Activated CD8-positive, alpha-beta T cell treated with anti-CD3 and anti-CD28 coated beads, Interleukin-2, amount 10 ng/mL, durations not matched to agents 7 days and 5 days (primary cell): Measurements from ENCODE around the gene PDLIM4. TPM values are rescaled to one million over a fixed set of nuclear protein-coding genes. Genes with fewer than 3 reads are reported as not detected.

ENCODE experiments used
- ATAC-seq: fragments of 150-1000 bp; cut with Tn5 transposase; one replicate; pipeline ENCODE4 v1.10.0; 2021; ENCODE audit warnings: moderate library complexity
- CTCF ChIA-PET: fragments of 350-600 bp; sonication (Branson Sonifier 250); formaldehyde crosslinking; loops from one replicate; lab custom pipeline; 2021; ENCODE audit warnings: antibody characterized with exemption; lab: Charles Lee
- POLR2A ChIA-PET: fragments of 350-600 bp; sonication (Branson Sonifier 250); formaldehyde crosslinking; loops from one replicate; lab custom pipeline; 2021; ENCODE audit warnings: antibody characterized with exemption; lab: Charles Lee
- DNase-seq: peaks from one replicate; pipeline ENCODE4 v3.0.0-alpha.2; 2020
- H3K27ac Mint-ChIP-seq: one replicate; pipeline ENCODE4 v1.8.0; 2021; ENCODE audit warnings: mild to moderate bottlenecking, mixed read lengths
- H3K27me3 Mint-ChIP-seq: one replicate; pipeline ENCODE4 v1.8.0; 2021; ENCODE audit warnings: low read depth, mixed read lengths
- H3K36me3 Mint-ChIP-seq: one replicate; pipeline ENCODE4 v1.8.0; 2021; ENCODE audit warnings: low read depth, mixed read lengths
- H3K4me1 Mint-ChIP-seq: one replicate; pipeline ENCODE4 v1.8.0; 2021; ENCODE audit warnings: low read depth, mixed read lengths
- H3K4me3 Mint-ChIP-seq: one replicate; pipeline ENCODE4 v1.8.0; 2021; ENCODE audit warnings: mild to moderate bottlenecking, mixed read lengths
- H3K9me3 Mint-ChIP-seq: one replicate; pipeline ENCODE4 v1.8.0; 2022; ENCODE audit warnings: mixed read lengths; ENCODE audit not compliant: insufficient read depth
- microRNA-seq: library from miRNA; unstranded; fragments of <30 nt; microRNA quantifications from one replicate; pipeline ENCODE4 v1.2.0, GENCODE V29; 2022
- total RNA-seq, 2 experiments: library from RNA; stranded (reverse); gene quantifications; one replicate each; pipeline ENCODE4 v1.2.3, GENCODE V29; 2021

The PDLIM4 gene
- total RNA-seq, 2 experiments from 2014 or later, result not detected

DNA sequence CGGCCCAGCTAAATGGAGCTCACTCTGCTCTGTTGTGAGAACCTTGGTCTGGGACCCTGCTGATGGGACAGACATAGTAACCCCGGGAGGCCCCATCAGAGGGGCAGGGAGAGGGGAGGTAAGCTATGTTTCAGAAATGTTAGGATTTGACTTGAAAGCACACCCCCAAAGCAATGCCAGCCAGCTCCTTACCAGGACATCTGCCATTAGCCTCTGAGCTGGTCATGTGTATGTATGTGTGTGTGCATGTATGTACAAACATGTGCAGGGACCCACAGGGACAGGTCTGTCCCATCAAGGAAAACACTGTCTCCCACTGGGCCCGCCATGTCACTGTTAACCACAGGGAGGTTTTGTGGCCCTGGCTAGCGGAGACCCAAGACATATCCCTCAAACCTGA lies 51.2 kb downstream of the PDLIM4 start:
- no peak overlapping the region for H3K4me3 Mint-ChIP-seq
- DNase-seq (no peak), ATAC-seq (no peak)
- no peaks in the 10 kb centered on the region for H3K4me1 Mint-ChIP-seq
- H3K27ac Mint-ChIP-seq, result no peak overlapping the region
- H3K9me3 Mint-ChIP-seq, result peaks cover 4% of the 10 kb centered on the region
- POLR2A ChIA-PET, result no interaction called here
- CTCF ChIA-PET, result interaction anchor here (0.8 kb wide), 1 partner anchor 15 kb away, joined by 3 read pairs; no protein-coding TSS in a partner anchor
- H3K27me3 Mint-ChIP-seq, result peaks cover 4% of the 10 kb centered on the region
- peaks cover 2% of the 10 kb centered on the region for H3K36me3 Mint-ChIP-seq

DNA sequence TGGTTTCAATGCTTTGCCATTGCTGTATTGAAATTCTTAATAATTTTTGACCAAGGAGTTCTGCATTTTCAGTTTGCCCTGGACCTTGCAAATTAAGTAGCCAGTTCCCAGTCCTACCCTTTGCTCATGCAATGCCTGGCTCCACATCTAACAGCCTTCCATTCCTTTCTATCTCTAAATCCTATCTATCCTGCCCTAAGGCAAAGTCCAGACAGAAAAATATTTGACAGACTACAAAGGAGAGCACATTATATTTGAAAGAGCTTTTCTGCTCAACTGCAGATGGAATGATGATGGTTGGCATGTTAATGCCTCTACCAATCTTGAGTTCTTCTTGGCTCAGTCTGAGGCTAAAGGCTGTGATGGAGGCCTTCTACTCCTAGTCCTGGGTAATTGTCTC lies 52.2 kb downstream of the PDLIM4 start:
- ChIA-PET CTCF (no interaction called here), POLR2A (no interaction called here)
- H3K4me3 Mint-ChIP-seq, result no peak overlapping the region
- H3K4me1 Mint-ChIP-seq, result no peaks in the 10 kb centered on the region
- ATAC-seq, result no peak
- H3K36me3 Mint-ChIP-seq, result peaks cover 2% of the 10 kb centered on the region
- H3K27ac Mint-ChIP-seq, result no peak overlapping the region
- H3K27me3 Mint-ChIP-seq, result peaks cover 4% of the 10 kb centered on the region
- H3K9me3 Mint-ChIP-seq, result peaks cover 4% of the 10 kb centered on the region
- no peak for DNase-seq

DNA sequence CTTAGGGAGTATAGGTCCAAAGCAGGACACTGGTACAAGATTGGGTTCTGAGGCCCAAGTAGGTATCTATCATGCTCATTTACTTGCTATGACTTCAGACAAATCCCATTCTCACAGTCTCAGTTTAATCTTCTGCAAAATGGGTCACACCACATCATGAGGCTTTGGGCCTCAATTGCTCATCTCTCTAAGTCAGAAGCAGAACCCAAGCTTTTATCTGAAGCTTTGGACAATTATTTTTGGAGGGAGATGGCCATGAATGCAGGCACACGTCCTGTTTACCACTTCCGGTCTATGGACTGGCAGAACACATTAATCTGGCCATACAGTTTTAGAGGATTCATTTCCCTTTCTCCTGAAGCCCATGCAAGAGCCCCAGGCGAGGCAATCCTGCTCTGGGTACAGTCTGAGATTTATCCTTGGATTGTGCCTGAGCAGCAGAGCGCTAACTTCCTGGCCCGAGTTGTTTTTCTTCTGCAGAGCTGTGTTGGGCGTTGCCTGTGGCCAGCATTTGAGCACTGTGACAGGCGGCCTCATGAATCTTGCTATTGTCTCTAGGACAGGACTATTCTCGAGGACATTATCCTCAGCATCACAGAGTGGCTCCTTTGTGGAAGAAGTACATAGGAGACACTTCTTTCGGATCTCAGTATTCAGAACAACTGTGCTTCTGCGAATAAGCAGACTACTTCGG lies 52.8 kb downstream of the PDLIM4 start:
- no peak overlapping the region for H3K4me3 Mint-ChIP-seq
- H3K4me1 Mint-ChIP-seq, result no peaks in the 10 kb centered on the region
- ChIA-PET POLR2A (no interaction called here), CTCF (no interaction called here)
- H3K27ac Mint-ChIP-seq, result no peak overlapping the region
- H3K36me3 Mint-ChIP-seq, result no peaks in the 10 kb centered on the region
- ATAC-seq (no peak), DNase-seq (no peak)
- H3K27me3 Mint-ChIP-seq, result peaks cover 3% of the 10 kb centered on the region
- H3K9me3 Mint-ChIP-seq, result peaks cover 2% of the 10 kb centered on the region

DNA sequence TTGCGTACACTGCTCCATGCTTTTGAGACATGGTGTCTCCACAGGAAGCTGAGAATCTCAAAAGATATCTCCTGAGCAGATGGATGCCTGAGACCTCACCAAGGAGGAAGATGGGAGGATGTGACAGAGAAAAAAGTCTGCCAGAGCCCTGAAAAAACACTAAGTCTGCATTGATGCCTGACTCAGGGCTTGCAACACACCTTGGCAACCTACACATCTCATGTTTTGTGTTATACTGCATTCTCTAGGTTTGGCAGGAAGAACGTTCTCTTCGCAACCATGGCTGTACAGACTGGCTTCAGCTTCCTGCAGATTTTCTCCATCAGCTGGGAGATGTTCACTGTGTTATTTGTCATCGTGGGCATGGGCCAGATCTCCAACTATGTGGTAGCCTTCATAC lies 55.9 kb downstream of the PDLIM4 start:
- Mint-ChIP-seq H3K4me1 (no peaks in the 10 kb centered on the region), H3K27ac (no peak overlapping the region), H3K9me3 (no peaks in the 10 kb centered on the region), H3K36me3 (no peaks in the 10 kb centered on the region), H3K4me3 (no peak overlapping the region), H3K27me3 (no peaks in the 10 kb centered on the region)
- DNase-seq (no peak), ATAC-seq (no peak)
- POLR2A ChIA-PET, result no interaction called here
- CTCF ChIA-PET, result interaction anchor here (1.1 to 1.8 kb wide), 2 partner anchors 14 to 40 kb away, joined by 3 to 4 read pairs; no protein-coding TSS in a partner anchor

DNA sequence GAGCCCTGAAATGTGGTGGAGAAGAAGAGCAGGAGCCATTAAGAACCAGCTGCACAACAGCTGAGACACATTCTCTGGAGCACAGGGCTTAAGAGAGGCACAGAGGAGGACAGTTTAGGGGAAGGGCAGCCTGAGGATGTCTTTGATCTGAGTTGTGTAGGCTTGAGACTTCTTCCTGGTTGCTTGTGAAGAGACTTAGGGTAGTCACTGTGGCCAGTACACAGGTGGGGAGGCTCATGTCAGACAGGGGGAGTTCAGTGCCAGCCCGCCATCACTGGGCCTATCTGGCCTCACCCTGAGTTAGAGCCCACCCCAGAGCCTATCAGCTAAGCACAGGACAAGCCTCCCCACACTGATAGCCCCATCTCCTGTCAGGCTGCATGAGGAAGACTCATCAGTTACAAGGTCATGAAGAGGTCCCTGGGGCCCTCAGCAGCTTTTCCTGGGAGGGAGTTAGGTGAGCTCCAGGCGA lies 56.5 kb downstream of the PDLIM4 start:
- H3K4me3 Mint-ChIP-seq, result no peak overlapping the region
- H3K4me1 Mint-ChIP-seq, result no peaks in the 10 kb centered on the region
- ChIA-PET CTCF (interaction anchor here (1.1 to 1.8 kb wide), 2 partner anchors 13 to 41 kb away, joined by 3 to 4 read pairs; no protein-coding TSS in a partner anchor), POLR2A (no interaction called here)
- H3K27me3 Mint-ChIP-seq, result no peaks in the 10 kb centered on the region
- H3K9me3 Mint-ChIP-seq, result no peaks in the 10 kb centered on the region
- ATAC-seq (no peak), DNase-seq (no peak)
- H3K27ac Mint-ChIP-seq, result no peak overlapping the region
- no peaks in the 10 kb centered on the region for H3K36me3 Mint-ChIP-seq

DNA sequence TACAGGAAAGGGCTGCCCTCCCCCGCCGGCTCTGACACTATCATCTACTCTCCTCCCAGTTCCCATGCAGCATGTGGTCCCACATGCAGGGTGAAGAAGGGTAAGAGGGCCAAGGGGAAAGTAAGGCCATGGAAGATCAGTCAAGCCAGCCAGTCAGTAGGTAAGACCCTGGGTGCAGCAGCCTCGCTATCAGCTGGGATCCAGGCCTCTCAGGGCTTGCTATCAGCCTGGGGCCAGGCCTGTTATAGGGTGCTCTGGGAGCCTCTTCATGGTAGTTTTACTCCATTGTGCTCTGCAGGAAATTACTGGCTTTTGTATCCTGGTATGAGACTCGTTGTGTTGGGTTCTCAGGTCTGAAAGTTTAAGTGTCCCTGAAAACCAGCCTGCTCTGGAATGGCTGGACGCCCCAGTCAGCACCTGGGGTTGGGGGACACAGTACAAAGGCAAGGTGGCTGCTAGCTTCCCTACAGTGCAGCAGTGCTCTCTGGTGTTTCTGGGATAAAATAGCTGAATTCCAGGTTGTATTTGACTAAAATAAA lies 58.1 kb downstream of the PDLIM4 start:
- no peaks in the 10 kb centered on the region for H3K27me3 Mint-ChIP-seq
- ATAC-seq, result no peak
- H3K27ac Mint-ChIP-seq, result no peak overlapping the region
- H3K36me3 Mint-ChIP-seq, result no peaks in the 10 kb centered on the region
- no peaks in the 10 kb centered on the region for H3K9me3 Mint-ChIP-seq
- CTCF ChIA-PET, result interaction anchor here (0.8 kb wide), 1 partner anchor 77 kb away, joined by 3 read pairs; no protein-coding TSS in a partner anchor
- no peaks in the 10 kb centered on the region for H3K4me1 Mint-ChIP-seq
- H3K4me3 Mint-ChIP-seq, result no peak overlapping the region
- POLR2A ChIA-PET, result no interaction called here
- DNase-seq, result no peak

DNA sequence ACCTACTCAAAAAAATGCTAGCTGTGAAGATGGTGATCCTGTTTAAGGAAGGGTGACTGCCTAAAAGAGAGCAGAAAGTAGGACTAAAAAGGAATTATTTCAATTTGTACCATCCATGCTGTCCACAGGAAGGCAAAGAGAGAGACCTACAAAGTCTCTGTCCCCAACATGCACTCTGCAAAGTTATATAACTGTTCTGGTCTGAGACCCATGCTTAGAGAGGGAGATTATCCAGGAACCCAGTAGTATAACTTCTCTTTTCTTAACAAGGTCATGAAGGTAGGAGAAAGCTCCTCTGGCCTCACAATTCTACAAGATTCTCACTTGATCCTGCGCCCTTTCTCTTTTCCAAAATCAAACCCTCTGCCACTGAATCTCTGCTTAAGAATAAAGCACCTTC lies 62.5 kb downstream of the PDLIM4 start:
- no peaks in the 10 kb centered on the region for H3K4me1 Mint-ChIP-seq
- no peak overlapping the region for H3K4me3 Mint-ChIP-seq
- CTCF ChIA-PET, result interaction anchor here (1.0 kb wide), 1 partner anchor 82 kb away, joined by 3 read pairs; no protein-coding TSS in a partner anchor
- DNase-seq (no peak), ATAC-seq (no peak)
- H3K36me3 Mint-ChIP-seq, result no peaks in the 10 kb centered on the region
- POLR2A ChIA-PET, result no interaction called here
- H3K27ac Mint-ChIP-seq, result no peak overlapping the region
- H3K9me3 Mint-ChIP-seq, result no peaks in the 10 kb centered on the region
- H3K27me3 Mint-ChIP-seq, result no peaks in the 10 kb centered on the region

DNA sequence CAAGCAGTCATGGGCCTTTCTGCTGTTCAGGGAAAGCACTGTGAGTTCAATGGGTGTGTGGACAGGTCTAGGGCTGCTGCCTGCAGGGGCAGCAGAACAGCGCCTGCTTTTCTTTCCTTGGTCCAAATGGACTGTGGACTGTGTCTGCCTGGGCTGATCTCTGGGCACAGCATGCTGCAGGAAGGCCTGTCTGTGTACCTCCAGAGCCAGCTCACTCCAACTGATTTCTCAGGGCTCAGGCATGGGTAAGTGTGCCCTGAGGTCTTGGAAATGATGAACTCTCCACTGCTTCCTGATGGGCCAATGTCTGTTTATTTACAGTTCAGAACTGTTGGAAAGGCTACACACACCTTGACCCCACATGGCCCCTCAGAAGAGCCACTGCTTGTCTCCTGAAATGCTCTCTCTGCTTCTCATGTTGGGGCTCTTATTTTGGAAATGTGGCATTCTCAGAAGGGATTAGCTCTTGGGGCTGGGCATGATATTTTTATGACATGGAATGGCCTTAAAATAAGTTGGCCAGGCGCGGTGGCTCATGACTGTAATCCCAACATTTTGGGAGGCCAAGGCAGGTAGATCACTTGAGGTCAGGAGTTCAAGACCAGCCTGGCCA lies 63.7 kb downstream of the PDLIM4 start:
- CTCF ChIA-PET, result no interaction called here
- DNase-seq, result no peak

DNA sequence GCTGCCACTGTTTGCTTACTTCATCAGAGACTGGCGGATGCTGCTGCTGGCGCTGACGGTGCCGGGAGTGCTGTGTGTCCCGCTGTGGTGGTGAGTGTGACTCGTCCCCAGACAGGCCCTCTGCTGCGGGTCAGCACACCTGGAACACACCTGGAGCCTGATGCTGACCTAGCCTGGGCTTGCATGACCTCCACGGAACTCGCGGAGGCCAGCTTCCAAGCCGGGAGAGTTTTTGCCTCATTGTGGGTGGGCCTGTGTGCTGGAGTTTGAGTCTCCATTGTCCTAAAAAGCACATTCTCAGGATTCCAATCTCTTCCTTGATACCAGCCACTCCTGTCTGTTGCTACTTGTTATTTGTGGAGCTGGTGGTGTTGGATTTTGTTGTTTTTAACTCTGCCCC lies 64.8 kb downstream of the PDLIM4 start:
- H3K4me1 Mint-ChIP-seq, result no peaks in the 10 kb centered on the region
- H3K4me3 Mint-ChIP-seq, result no peak overlapping the region
- no peaks in the 10 kb centered on the region for H3K36me3 Mint-ChIP-seq
- H3K27ac Mint-ChIP-seq, result no peak overlapping the region
- DNase-seq (no peak), ATAC-seq (no peak)
- no peaks in the 10 kb centered on the region for H3K9me3 Mint-ChIP-seq
- no peaks in the 10 kb centered on the region for H3K27me3 Mint-ChIP-seq
- ChIA-PET POLR2A (no interaction called here), CTCF (interaction anchor here (1.0 kb wide), 1 partner anchor 28 kb away, joined by 3 read pairs; the partner anchor contains the start of gene SLC22A4)

More for the DNA sequence above, 63.7 kb downstream of the PDLIM4 start:
- no peak for ATAC-seq
- POLR2A ChIA-PET, result no interaction called here
- H3K9me3 Mint-ChIP-seq, result no peaks in the 10 kb centered on the region
- H3K4me3 Mint-ChIP-seq, result no peak overlapping the region
- H3K27ac Mint-ChIP-seq, result no peak overlapping the region
- H3K4me1 Mint-ChIP-seq, result no peaks in the 10 kb centered on the region
- no peaks in the 10 kb centered on the region for H3K36me3 Mint-ChIP-seq
- no peaks in the 10 kb centered on the region for H3K27me3 Mint-ChIP-seq

Small RNA genes lying within 50 kb of the gene (microRNA-seq; reads per million reads assigned to microRNA genes)
- gene MIR6830, result not detected

Other genes starting within 250 kb of the PDLIM4 start
- 10 to 100 TPM; 20.8 to 21.5 TPM for gene ACSL6, start 246.0 kb upstream of the PDLIM4 start, total RNA-seq
- gene IL3, start 197.0 kb upstream of the PDLIM4 start, total RNA-seq, result not detected
- gene CSF2, start 183.9 kb upstream of the PDLIM4 start, total RNA-seq, result under 1 TPM; 0.55 to 0.61 TPM
- gene P4HA2, start 29.8 kb upstream of the PDLIM4 start, total RNA-seq, result 10 to 100 TPM; 11.4 to 13.5 TPM
- gene SLC22A4, start 36.7 kb downstream of the PDLIM4 start, total RNA-seq, result not detected
- gene SLC22A5, start 112.0 kb downstream of the PDLIM4 start, total RNA-seq, result 1 to 10 TPM; 2.2 to 3.5 TPM
- gene IRF1, start 233.1 kb downstream of the PDLIM4 start, total RNA-seq, result 100 to 1,000 TPM; 221 to 228 TPM